IPS DF 4.7 (cell line): ENCODE results near the gene PKN1.

Experiments
- DNase-seq: peaks from one replicate; pipeline ENCODE4 v3.0.0-alpha.2; 2013; ENCODE audit warnings: low spot score; ENCODE audit errors: extremely low read depth

Gene PKN1

GRCh38 chr19:14406645-14407401 is 26.3 kb upstream of the PKN1 start:
- no peak for DNase-seq

DNA sequence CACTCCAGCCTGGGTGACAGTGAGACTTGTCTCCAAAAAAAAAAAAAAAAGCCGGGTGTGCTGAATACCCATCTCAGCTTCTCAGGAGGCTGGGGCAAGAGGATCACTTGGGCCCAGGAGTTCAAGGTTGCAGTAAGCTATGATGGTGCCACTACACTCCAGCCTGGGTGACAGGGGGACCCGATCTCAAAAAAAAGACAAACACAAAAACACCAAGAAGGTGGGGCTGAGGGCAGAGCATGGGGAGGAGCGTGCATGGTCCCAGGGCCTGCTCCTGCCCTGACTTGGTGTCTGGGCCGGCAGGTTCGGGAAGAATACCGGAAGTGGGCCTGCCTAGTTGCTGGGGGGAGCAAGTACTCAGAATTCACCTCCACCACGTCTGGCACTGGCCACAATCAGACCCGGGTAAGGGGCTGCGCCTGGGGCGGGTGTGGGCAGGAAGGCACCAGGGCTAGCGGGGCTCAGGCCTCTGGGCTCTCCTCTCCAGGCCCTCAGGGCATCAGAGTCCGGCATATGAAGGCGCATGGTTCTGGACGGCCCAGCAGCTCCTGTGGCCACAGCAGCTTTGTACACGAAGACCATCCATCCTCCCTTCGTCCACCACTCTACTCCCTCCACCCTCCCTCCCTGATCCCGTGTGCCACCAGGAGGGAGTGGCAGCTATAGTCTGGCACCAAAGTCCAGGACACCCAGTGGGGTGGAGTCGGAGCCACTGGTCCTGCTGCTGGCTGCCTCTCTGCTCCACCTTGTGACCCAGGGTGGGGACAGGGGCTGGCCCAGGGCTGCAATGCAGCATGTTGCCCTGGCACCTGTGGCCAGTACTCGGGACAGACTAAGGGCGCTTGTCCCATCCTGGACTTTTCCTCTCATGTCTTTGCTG is 25.3 kb upstream of the PKN1 start:
- DNase-seq = no peak

DNA sequence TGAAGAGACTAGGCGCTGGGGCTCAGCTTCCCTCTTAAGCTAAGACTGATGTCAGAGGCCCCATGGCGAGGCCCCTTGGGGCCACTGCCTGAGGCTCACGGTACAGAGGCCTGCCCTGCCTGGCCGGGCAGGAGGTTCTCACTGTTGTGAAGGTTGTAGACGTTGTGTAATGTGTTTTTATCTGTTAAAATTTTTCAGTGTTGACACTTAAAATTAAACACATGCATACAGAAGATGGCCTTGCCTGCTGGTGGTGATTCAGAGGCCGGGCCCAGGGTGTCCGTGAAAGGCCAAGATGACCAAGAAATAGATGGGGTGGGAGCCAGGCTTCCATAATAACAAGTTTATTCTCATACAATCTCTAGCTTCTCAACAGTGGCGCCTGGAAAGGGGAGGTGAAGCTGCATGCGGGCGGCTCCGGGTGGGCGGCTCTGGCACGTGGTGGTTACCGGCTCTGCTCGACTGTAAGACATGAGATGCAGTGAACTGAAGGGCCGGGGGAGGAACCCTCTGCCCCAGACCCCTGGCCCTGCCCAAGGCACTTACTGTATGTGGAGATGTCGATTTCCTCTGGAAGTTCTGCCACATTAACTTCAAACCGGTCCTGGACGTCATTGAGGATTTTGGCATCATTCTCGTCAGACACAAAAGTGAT is 24.5 kb upstream of the PKN1 start:
- no peak for DNase-seq

DNA sequence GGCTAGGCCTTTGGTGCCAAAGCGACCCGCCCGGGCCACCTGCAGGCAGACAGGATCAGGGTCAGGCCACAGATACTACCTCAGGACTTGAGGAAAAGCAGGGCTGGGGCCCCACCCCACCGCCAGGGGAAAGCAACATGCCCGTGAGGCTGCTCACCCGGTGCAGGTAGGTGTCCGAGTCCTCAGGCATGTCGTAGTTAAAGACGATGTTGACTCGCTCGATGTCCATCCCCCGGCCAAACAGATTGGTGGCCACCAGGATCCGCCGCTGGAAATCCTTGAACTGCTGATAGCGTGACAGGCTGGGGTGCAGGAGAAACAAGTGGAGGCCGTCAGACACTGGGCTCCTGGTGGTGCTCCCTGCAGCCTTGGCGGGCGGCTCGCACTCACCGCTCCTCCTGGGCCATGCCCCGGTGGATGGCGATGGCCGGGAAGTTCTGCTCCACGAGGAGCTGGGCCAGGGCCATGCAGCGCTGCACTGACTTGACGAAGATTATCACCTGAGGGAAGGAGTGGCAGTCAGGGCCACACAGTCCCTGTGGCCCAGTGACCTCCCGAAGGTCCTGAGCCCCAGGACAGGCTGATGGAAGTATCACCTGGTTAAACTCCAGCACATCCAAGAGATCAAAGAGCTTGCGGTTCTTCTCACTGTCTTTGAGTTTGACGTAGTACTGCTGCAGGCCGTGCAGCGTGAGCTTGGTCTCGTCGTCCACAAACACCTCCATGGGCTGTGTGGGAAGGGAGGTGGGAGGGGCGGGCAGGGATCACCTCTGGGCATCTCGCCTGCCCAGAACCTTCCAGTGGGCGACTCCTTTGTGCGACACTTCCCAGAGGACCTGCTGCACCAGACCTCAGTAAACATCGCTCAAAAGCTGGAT is 23.7 kb upstream of the PKN1 start:
- DNase-seq = no peak

GRCh38 chr19:14410091-14411051 is 22.7 kb upstream of the PKN1 start:
- DNase-seq = no peak

DNA sequence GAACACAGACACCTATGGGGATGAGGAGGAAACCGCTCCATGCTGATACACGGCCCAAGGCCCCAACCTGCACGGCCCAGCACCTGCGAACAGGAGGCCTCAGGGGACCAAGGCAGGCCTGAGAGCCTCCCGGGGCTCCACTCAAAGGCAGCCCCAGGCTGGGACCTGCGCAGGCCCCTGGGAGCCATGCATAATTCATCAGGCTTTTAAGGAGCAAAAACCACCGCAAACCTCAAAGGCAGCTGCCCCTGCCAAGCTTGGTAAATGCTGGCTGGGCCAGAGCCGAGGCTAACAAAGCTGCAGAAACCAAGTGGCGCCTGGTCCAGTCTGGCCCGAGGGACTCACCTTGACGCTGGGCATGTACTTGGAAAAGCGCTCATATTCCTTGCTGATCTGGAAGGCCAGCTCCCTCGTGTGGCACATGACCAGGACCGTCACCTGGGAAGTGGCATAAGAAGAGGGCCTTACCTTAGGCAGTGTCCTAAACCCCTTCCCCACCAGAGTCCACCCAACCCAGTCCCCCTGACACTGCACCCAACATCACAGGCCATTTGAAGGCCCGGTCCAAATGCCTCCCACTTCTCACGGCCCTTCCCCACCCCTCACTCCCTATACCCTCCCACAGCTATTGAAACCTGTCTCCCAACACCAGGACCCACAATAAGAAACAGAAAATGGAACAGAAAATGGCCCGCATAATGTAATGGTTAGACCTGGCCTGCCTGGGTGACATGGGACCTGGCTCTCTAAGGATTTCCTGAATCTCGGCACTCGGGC is 21.8 kb upstream of the PKN1 start:
- no peak for DNase-seq

DNA sequence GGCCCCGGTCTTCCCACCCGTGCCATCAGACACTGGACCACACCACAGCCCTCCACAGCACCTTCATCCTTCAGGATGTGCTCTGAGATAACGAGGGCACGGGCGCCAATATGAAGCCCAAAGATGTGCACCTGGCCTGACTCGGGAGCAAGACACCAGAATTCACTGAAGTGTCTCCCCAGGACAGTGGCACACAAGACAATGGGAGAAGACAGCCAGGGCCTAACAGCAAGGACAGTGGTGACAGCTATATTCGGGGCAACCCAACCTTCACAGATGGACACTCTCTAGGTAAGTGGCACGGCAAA is 21.2 kb upstream of the PKN1 start:
- no peak for DNase-seq

GRCh38 chr19:14412324-14412995 is 20.6 kb upstream of the PKN1 start:
- no peak for DNase-seq

DNA sequence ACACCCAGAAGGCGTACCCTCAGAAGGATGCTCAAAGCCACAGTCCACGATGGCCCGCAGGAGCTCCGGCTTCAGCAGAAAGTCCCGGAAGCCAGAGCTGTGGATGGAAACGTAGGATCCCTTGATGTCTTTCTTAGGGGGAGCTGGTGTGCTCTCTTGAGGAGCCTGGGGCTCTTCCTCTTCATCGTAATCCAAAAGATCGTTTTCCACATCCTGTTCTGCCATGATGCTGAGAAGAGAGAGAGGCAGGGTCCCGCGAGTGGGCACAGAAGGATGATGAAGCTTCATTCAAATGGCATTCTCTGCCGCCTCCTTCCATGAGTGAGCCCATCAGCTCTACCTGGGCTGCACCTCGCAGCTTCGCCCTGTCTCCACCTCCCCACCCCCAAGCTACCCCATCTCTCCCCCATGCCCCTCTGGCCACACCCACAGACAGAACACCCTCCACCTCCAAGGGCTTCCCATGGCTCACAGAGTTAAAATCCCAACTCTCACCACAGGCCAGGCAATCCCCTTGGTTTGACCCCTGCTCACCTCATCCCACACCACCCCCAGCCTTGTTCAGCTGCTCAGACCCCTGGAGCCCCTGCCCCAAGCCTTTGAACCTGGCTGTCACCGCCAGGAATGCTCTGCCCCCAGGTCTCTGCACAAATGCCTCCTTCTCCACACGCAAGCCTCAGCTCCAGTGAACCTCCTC is 20.0 kb upstream of the PKN1 start:
- DNase-seq = no peak

DNA sequence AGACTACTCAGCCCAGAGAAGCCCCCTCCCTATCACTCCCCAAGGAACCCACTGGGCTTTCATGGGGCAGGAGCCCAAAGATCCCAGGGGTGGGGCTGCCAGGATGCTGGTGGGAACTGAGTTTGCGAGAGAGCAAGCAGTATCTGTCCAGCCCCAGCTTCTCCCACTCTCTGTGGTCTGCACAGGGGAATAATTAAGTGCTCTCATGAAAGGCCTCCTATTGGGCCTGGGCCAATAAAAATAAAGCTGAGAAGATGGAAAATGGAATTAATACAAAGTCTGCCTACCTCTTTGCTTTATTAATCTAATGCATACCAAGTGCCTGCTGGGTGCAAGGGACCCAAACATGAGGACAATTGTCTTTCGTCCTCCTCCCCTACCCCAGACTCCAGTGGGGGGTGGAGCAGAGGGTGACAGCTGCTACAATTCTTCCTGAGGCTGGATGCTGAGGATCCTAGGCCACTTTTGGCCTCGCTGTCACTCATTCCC is 19.4 kb upstream of the PKN1 start:
- DNase-seq = no peak

GRCh38 chr19:14414926-14415690 is 18.0 kb upstream of the PKN1 start:
- no peak for DNase-seq

- no peak for DNase-seq
These were observed 16.3 kb upstream of the PKN1 start for GRCh38 chr19:14416817-14417231.

GRCh38 chr19:14418856-14419105 is 14.3 kb upstream of the PKN1 start:
- no peak for DNase-seq

- DNase-seq = peak; percentile 97
These were observed 13.8 kb upstream of the PKN1 start, which contains the start of gene DDX39A for GRCh38 chr19:14419106-14419813. Gene DDX39A (minus strand): TSS chr19:14419341. CDS start chr19:14413220, 6,121 bp downstream.

- no peak for DNase-seq
These were observed 7.4 kb upstream of the PKN1 start for GRCh38 chr19:14425696-14426138.

DNA sequence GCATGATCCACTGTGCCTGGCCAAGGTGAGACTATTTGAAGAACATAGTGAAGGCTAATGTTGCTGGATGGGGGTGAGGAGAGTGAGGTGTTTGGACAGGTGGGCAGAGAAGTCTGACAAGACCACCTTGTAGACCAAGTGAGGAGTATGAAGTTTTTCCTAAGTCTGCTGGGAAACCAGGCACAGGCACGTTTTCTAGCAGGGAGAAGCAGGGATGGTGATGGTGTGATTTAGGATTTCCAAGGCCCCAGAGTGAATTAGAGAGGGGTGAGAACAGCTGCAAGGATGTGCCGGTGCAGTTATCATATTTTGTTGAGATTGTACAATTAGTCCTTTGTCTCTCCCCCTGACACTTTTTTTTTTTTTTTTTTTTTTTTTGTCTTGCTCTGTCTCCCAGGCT is 5.6 kb upstream of the PKN1 start:
- no peak for DNase-seq
